Mesenchymal stem cell (in vitro differentiated cells and primary cell): Measurements from ENCODE around the gene PRXL2A.

ENCODE experiments used
- DNase-seq: peaks from one replicate; pipeline ENCODE4 v3.0.0-alpha.2; 2013
- H2AFZ ChIP-seq: one replicate; pipeline ENCODE4 v1.6.1; 2013; ENCODE audit warnings: low read depth, mild to moderate bottlenecking, control low read depth, inconsistent platforms, low read length, moderate library complexity
- H2AK5ac ChIP-seq: 2 replicates; pipeline ENCODE4 v1.6.1; 2013; ENCODE audit warnings: low read length, moderate library complexity, mild to moderate bottlenecking, inconsistent platforms; ENCODE audit not compliant: severe bottlenecking
- H2BK120ac ChIP-seq: one replicate; pipeline ENCODE4 v1.6.1; 2013; ENCODE audit warnings: low read depth, mild to moderate bottlenecking, inconsistent platforms, low read length, moderate library complexity
- H2BK12ac ChIP-seq, 2 experiments: one replicate each; pipeline ENCODE4 v1.6.1; 2013; ENCODE audit warnings: inconsistent platforms in 2 of 2, low read length in 2 of 2, mild to moderate bottlenecking in 2 of 2, moderate library complexity in 2 of 2, control low read depth in 1 of 2
- H2BK15ac ChIP-seq: one replicate; pipeline ENCODE4 v1.6.1; 2013; ENCODE audit warnings: mild to moderate bottlenecking, low read depth, inconsistent platforms; ENCODE audit not compliant: poor library complexity, severe bottlenecking
- H2BK5ac ChIP-seq: 2 replicates; pipeline ENCODE4 v1.6.1; 2013; ENCODE audit warnings: low read depth, mild to moderate bottlenecking, low read length, control low read depth, inconsistent platforms; ENCODE audit not compliant: poor library complexity, severe bottlenecking
- H3K14ac ChIP-seq, 2 experiments: one replicate each; pipeline ENCODE4 v1.6.1; 2013; ENCODE audit warnings: inconsistent platforms in 2 of 2, low read length in 2 of 2, control low read depth in 1 of 2, mild to moderate bottlenecking in 1 of 2, moderate library complexity in 1 of 2
- H3K18ac ChIP-seq, 2 experiments: one replicate each; pipeline ENCODE4 v1.6.1; 2013; ENCODE audit warnings: inconsistent platforms in 2 of 2, low read length in 2 of 2, control low read depth in 1 of 2, low read depth in 1 of 2, mild to moderate bottlenecking in 1 of 2
- H3K23ac ChIP-seq, 2 experiments: one replicate each; pipeline ENCODE4 v1.6.1; 2013; ENCODE audit warnings: inconsistent platforms in 2 of 2, low read length in 2 of 2, mild to moderate bottlenecking in 2 of 2, moderate library complexity in 2 of 2, control low read depth in 1 of 2
- H3K27ac ChIP-seq: 2 replicates; pipeline ENCODE4 v1.5.1; 2013; ENCODE audit warnings: mild to moderate bottlenecking, moderate library complexity, low read length, control low read depth, inconsistent platforms; ENCODE audit not compliant: poor library complexity, severe bottlenecking
- H3K27me3 ChIP-seq, 2 experiments: 2 replicates each; pipeline versions ENCODE4 v1.6.1 to v1.7.0; 2013; ENCODE audit warnings: low read length in 2 of 2, mild to moderate bottlenecking in 2 of 2, moderate library complexity in 2 of 2, control low read depth in 1 of 2, inconsistent platforms in 1 of 2; ENCODE audit not compliant: control insufficient read depth in 1 of 2, insufficient read depth in 1 of 2
- H3K36me3 ChIP-seq, 2 experiments: 2 replicates each; pipeline versions ENCODE4 v1.6.1 to v1.7.0; 2013; ENCODE audit warnings: low read length in 2 of 2, control low read depth in 1 of 2, inconsistent platforms in 1 of 2, low read depth in 1 of 2, mild to moderate bottlenecking in 1 of 2; ENCODE audit not compliant: insufficient read depth in 2 of 2, control insufficient read depth in 1 of 2
- H3K4ac ChIP-seq, 2 experiments: one replicate each; pipeline ENCODE4 v1.6.1; 2013; ENCODE audit warnings: inconsistent platforms in 2 of 2, low read length in 2 of 2, mild to moderate bottlenecking in 2 of 2, moderate library complexity in 2 of 2, control low read depth in 1 of 2, low read depth in 1 of 2
- H3K4me1 ChIP-seq: 2 replicates; pipeline ENCODE4 v1.6.1; 2013; ENCODE audit warnings: low read depth, low read length, control low read depth; ENCODE audit not compliant: control insufficient read depth, insufficient read depth
- H3K4me2 ChIP-seq: 2 replicates; pipeline ENCODE4 v1.6.1; 2013; ENCODE audit warnings: low read length, mild to moderate bottlenecking, inconsistent platforms; ENCODE audit not compliant: poor library complexity, severe bottlenecking
- H3K4me3 ChIP-seq, 2 experiments: 2 replicates each; pipeline versions ENCODE4 v1.5.1 to v1.7.0; 2013; ENCODE audit warnings: low read length in 2 of 2, mild to moderate bottlenecking in 2 of 2, control low read depth in 1 of 2, low read depth in 1 of 2; ENCODE audit not compliant: insufficient read depth in 1 of 2
- H3K79me1 ChIP-seq: replicated peaks from 2 replicates; pipeline ENCODE4 v1.6.1; 2013; ENCODE audit warnings: mild to moderate bottlenecking, control low read depth, low read length, inconsistent platforms; ENCODE audit not compliant: poor library complexity, severe bottlenecking
- H3K9ac ChIP-seq: 2 replicates; pipeline ENCODE4 v1.7.0; 2013; ENCODE audit warnings: mild to moderate bottlenecking, low read length, moderate library complexity
- H3K9me3 ChIP-seq: 2 replicates; pipeline ENCODE4 v1.7.0; 2013; ENCODE audit warnings: mild to moderate bottlenecking, low read length; ENCODE audit not compliant: control insufficient read depth
- H4K8ac ChIP-seq: one replicate; pipeline ENCODE4 v1.6.1; 2013; ENCODE audit warnings: inconsistent platforms, mild to moderate bottlenecking, low read length, moderate library complexity
- H4K91ac ChIP-seq: one replicate; pipeline ENCODE4 v1.6.1; 2013; ENCODE audit warnings: mild to moderate bottlenecking, low read length, inconsistent platforms
- WGBS: methylation state at CpG from one replicate; pipeline ENCODE4 v1.1.7; 2013; ENCODE audit warnings: mixed read lengths; 5-methylcytosine and 5-hydroxymethylcytosine counted together

The PRXL2A gene

GRCh38 chr10:80485946-80486764 lies 77.8 kb downstream of the PRXL2A start:
- Histone ChIP-seq H2BK15ac (no peak overlapping the region), H3K14ac (peak overlapping the region in 1 of 2 experiments; percentile 87), H3K27ac (peak overlapping the region; percentile 26), H2BK5ac (no peak overlapping the region), H4K91ac (no peak overlapping the region), H2AFZ (no peak overlapping the region), H2BK12ac (peak overlapping the region in 1 of 2 experiments; percentile 25), H3K9me3 (no peaks in the 10 kb centered on the region), H2AK5ac (peak overlapping the region; percentile 62), H3K4ac (peak overlapping the region; percentile 22 to 92), H3K27me3 (no peaks in the 10 kb centered on the region), H3K18ac (peak overlapping the region in 1 of 2 experiments; percentile 34), H3K4me3 (no peak overlapping the region), H4K8ac (peak overlapping the region; percentile 85), H3K79me1 (no peaks in the 10 kb centered on the region), H3K23ac (no peak overlapping the region), H3K4me2 (no peak overlapping the region), H3K4me1 (peaks cover 37% of the 10 kb centered on the region), H3K36me3 (peaks cover 34 to 48% of the 10 kb centered on the region in 2 experiments), H2BK120ac (peak overlapping the region; percentile 42), H3K9ac (no peak overlapping the region)
- no peak for DNase-seq
- 84% methylated on average over 15 of the region's 17 CpGs for WGBS
